Occipital lobe (tissue), 2 donors: Measurements from ENCODE around the gene THAP4. TPM values are rescaled to one million over a fixed set of nuclear protein-coding genes. Genes with fewer than 3 reads are reported as not detected.
"Not testable (repeated sequence)": the region's sequence is repeated elsewhere in the genome, so short reads cannot be mapped to it uniquely, and the experiment has no call there.

Experiments used
- DNase-seq: peaks from one replicate; lab custom pipeline; 2025; lab: John Stamatoyannopoulos, UW
- total RNA-seq: library from RNA; depleted of rRNA; stranded (reverse); fragments of >200 nt; gene quantifications from one replicate; pipeline ENCODE4 v1.2.3, GENCODE V29; 2014

The THAP4 gene
- total RNA-seq, 1 donor from 2014 or later = 22.0 TPM

- DNase-seq = no peak
Measured at GRCh38 chr2:241586564-241587264, 50.2 kb downstream of the THAP4 start.

GRCh38 chr2:241584436-241584835, 52.5 kb downstream of the THAP4 start:
- no peak for DNase-seq

- no peak for DNase-seq
Measured at GRCh38 chr2:241582806-241583205, 54.2 kb downstream of the THAP4 start.

- DNase-seq = no peak
Measured at GRCh38 chr2:241582328-241582727, 54.6 kb downstream of the THAP4 start.

- no peak for DNase-seq
Measured at GRCh38 chr2:241579281-241579680, 57.7 kb downstream of the THAP4 start.

GRCh38 chr2:241577413-241578122, 59.4 kb downstream of the THAP4 start:
- no peak for DNase-seq

- no peak for DNase-seq
Measured at GRCh38 chr2:241576293-241576654, 60.7 kb downstream of the THAP4 start.

GRCh38 chr2:241575624-241576292, 61.2 kb downstream of the THAP4 start:
- DNase-seq = no peak

GRCh38 chr2:241574911-241575623, 61.9 kb downstream of the THAP4 start:
- DNase-seq = no peak

- DNase-seq = no peak
Measured at GRCh38 chr2:241573741-241574140, 63.2 kb downstream of the THAP4 start.

- not testable (repeated sequence) for DNase-seq
Measured at GRCh38 chr2:241572915-241573651, 63.9 kb downstream of the THAP4 start.

GRCh38 chr2:241571821-241572620, 64.9 kb downstream of the THAP4 start:
- DNase-seq = no peak

- no peak for DNase-seq
Measured at GRCh38 chr2:241570961-241571581, 65.9 kb downstream of the THAP4 start.

- DNase-seq = no peak
Measured at GRCh38 chr2:241569831-241570281, 67.1 kb downstream of the THAP4 start.

GRCh38 chr2:241568726-241569125, 68.2 kb downstream of the THAP4 start:
- no peak for DNase-seq

GRCh38 chr2:241567776-241568175, 69.2 kb downstream of the THAP4 start:
- DNase-seq = no peak

GRCh38 chr2:241567266-241567665, 69.7 kb downstream of the THAP4 start:
- not testable (repeated sequence) for DNase-seq

GRCh38 chr2:241566468-241566867, 70.5 kb downstream of the THAP4 start:
- DNase-seq = no peak

GRCh38 chr2:241566021-241566420, 70.9 kb downstream of the THAP4 start:
- DNase-seq = not testable (repeated sequence)

- DNase-seq = no peak
Measured at GRCh38 chr2:241565411-241565810, 71.5 kb downstream of the THAP4 start.
